SK-N-SH (cell line): ENCODE results near the gene DIS3L2. TPM values are rescaled to one million over a fixed set of nuclear protein-coding genes. Genes with fewer than 3 reads are reported as not detected.

Experiments used
- CTCF ChIA-PET: fragments of 300-600, 350-600 bp; formaldehyde crosslinking; extraction: SDS; loops from one replicate; lab custom pipeline; 2021; lab: Yijun Ruan, JAX
- POLR2A ChIA-PET: fragments of 350-600 bp; sonication (Branson Sonifier 250); formaldehyde crosslinking; extraction: SDS; loops from one replicate; lab custom pipeline; 2020; ENCODE audit warnings: antibody characterized with exemption, inconsistent platforms; lab: Yijun Ruan, JAX
- DNase-seq: peaks from one replicate; pipeline ENCODE4 v3.0.0; 2012
- H2AFZ ChIP-seq: fragments of 200-600 bp; sonication (generic); 2 replicates; pipeline ENCODE4 v1.8.1; 2016; ENCODE audit warnings: antibody characterized with exemption, mild to moderate bottlenecking, low read depth
- H3F3A ChIP-seq: fragments of 200-600 bp; sonication (generic); replicated peaks from 2 replicates; pipeline ENCODE3; 2016; ENCODE audit warnings: antibody characterized with exemption, mild to moderate bottlenecking; ENCODE audit not compliant: insufficient read depth
- H3K27ac ChIP-seq, 2 experiments: fragments of 200-500 bp in 1 of 2; fragments of 200-600 bp in 1 of 2; sonication (Bioruptor generic) in 1 of 2; sonication (generic), shearing (Covaris generic) in 1 of 2; 2 replicates each; pipeline versions ENCODE4 v1.5.1 to v1.6.1; 2014 to 2016; ENCODE audit warnings: low read depth in 2 of 2, inconsistent platforms in 1 of 2, low read length in 1 of 2, mild to moderate bottlenecking in 1 of 2, mixed read lengths in 1 of 2
- H3K27me3 ChIP-seq: fragments of 200-600 bp; sonication (generic), shearing (Covaris generic); 2 replicates; pipeline ENCODE4 v1.6.1; 2016; ENCODE audit warnings: mixed run types; ENCODE audit not compliant: insufficient read depth
- H3K36me3 ChIP-seq, 2 experiments: fragments of 200-500 bp in 1 of 2; fragments of 200-600 bp in 1 of 2; sonication (Bioruptor generic) in 1 of 2; sonication (generic) in 1 of 2; replicated peaks in 1 of 2; 2 replicates each; pipeline versions ENCODE3 to v1.5.1; 2014 to 2016; ENCODE audit warnings: low read length in 1 of 2, mild to moderate bottlenecking in 1 of 2; ENCODE audit not compliant: insufficient read depth in 2 of 2, control insufficient read depth in 1 of 2
- H3K4me1 ChIP-seq, 2 experiments: fragments of 200-500 bp in 1 of 2; fragments of 200-600 bp in 1 of 2; sonication (Bioruptor generic) in 1 of 2; sonication (generic), shearing (Covaris generic) in 1 of 2; 2 replicates each; pipeline versions ENCODE4 v1.5.1 to v1.6.1; 2014 to 2016; ENCODE audit warnings: low read depth in 1 of 2, low read length in 1 of 2, mixed run types in 1 of 2; ENCODE audit not compliant: insufficient read depth in 2 of 2, control insufficient read depth in 1 of 2
- H3K4me2 ChIP-seq: fragments of 200-600 bp; sonication (generic), shearing (Covaris generic); 2 replicates; pipeline ENCODE4 v1.6.1; 2017; ENCODE audit warnings: mixed run types
- H3K4me3 ChIP-seq, 2 experiments: fragments of 200-500 bp in 1 of 2; fragments of 200-600 bp in 1 of 2; sonication (Bioruptor generic) in 1 of 2; sonication (generic), shearing (Covaris generic) in 1 of 2; 2 replicates each; pipeline versions ENCODE4 v1.5.1 to v1.8.1; 2014 to 2016; ENCODE audit warnings: low read depth in 2 of 2, inconsistent platforms in 1 of 2, low read length in 1 of 2, mild to moderate bottlenecking in 1 of 2, mixed read lengths in 1 of 2, moderate library complexity in 1 of 2
- H3K79me2 ChIP-seq: fragments of 200-600 bp; sonication (generic); 2 replicates; pipeline ENCODE4 v1.8.1; 2017; ENCODE audit warnings: mild to moderate bottlenecking; ENCODE audit not compliant: insufficient read depth
- H3K9ac ChIP-seq: fragments of 200-600 bp; sonication (generic); 2 replicates; pipeline ENCODE4 v1.6.1; 2017; ENCODE audit warnings: mixed run types
- H3K9me2 ChIP-seq: fragments of 200-600 bp; sonication (generic); 2 replicates; pipeline ENCODE4 v1.6.1; 2017; ENCODE audit warnings: mixed run types
- H3K9me3 ChIP-seq: fragments of 200-600 bp; sonication (generic); 2 replicates; pipeline ENCODE4 v1.6.1; 2017; ENCODE audit warnings: mixed run types, mild to moderate bottlenecking, moderate library complexity
- H4K20me1 ChIP-seq: fragments of 200-600 bp; sonication (generic); 2 replicates; pipeline ENCODE4 v1.6.1; 2017; ENCODE audit warnings: mild to moderate bottlenecking, mixed run types; ENCODE audit not compliant: insufficient read depth
- CTCF ChIP-seq: fragments of 200-600 bp; sonication (generic); IDR thresholded peaks from 2 replicates; pipeline ENCODE4 v1.6.1; 2017; ENCODE audit warnings: antibody characterized with exemption, mild to moderate bottlenecking, moderate library complexity
- FOXJ3 ChIP-seq: sonication (generic); formaldehyde crosslinking; IDR thresholded peaks from 2 replicates; pipeline ENCODE4 v1.5.1; 2020; ENCODE audit warnings: mild to moderate bottlenecking, missing genetic modification reagents
- GABPA ChIP-seq: IDR thresholded peaks from 2 replicates; pipeline ENCODE4 v1.4.0; 2012; ENCODE audit warnings: low read depth, mild to moderate bottlenecking
- JUND ChIP-seq: IDR thresholded peaks from 2 replicates; pipeline ENCODE4 v1.4.0; 2012
- MAX ChIP-seq: IDR thresholded peaks from 2 replicates; pipeline ENCODE4 v1.4.0; 2012; ENCODE audit warnings: low read depth
- MEF2A ChIP-seq: IDR thresholded peaks from 2 replicates; pipeline ENCODE4 v1.4.0; 2012; ENCODE audit warnings: low read depth, borderline replicate concordance
- NRF1 ChIP-seq: IDR thresholded peaks from 2 replicates; pipeline ENCODE4 v1.6.1; 2012; ENCODE audit warnings: low read depth, mild to moderate bottlenecking, low read length
- RAD21 ChIP-seq: IDR thresholded peaks from 2 replicates; pipeline ENCODE4 v1.6.1; 2012; ENCODE audit warnings: mild to moderate bottlenecking, low read length
- RFX5 ChIP-seq: IDR thresholded peaks from 2 replicates; pipeline ENCODE4 v1.6.1; 2012; ENCODE audit warnings: mild to moderate bottlenecking, improper control_type of control experiment, low read length
- SIN3A ChIP-seq: IDR thresholded peaks from 2 replicates; pipeline ENCODE4 v1.6.1; 2012; ENCODE audit warnings: low read depth, mild to moderate bottlenecking, low read length, moderate library complexity, borderline replicate concordance
- SMC3 ChIP-seq: IDR thresholded peaks from 2 replicates; pipeline ENCODE4 v1.6.1; 2012; ENCODE audit warnings: low read depth, low read length, improper control_type of control experiment
- TAF1 ChIP-seq: IDR thresholded peaks from 2 replicates; pipeline ENCODE4 v1.6.1; 2012; ENCODE audit warnings: low read depth, mild to moderate bottlenecking, low read length, moderate library complexity, borderline replicate concordance
- TEAD4 ChIP-seq: IDR thresholded peaks from 2 replicates; pipeline ENCODE4 v1.4.0; 2012; ENCODE audit warnings: mild to moderate bottlenecking, borderline replicate concordance; ENCODE audit not compliant: insufficient read depth
- USF1 ChIP-seq: IDR thresholded peaks from 2 replicates; pipeline ENCODE4 v1.4.0; 2012; ENCODE audit warnings: low read depth, borderline replicate concordance
- WGBS: methylation state at CpG from one replicate; pipeline ENCODE4 v1.1.6; 2017; ENCODE audit warnings: low lambda C conversion rate; 5-methylcytosine and 5-hydroxymethylcytosine counted together
- polyA plus RNA-seq, 3 experiments: library from polyadenylated mRNA; depleted of rRNA; stranded (reverse); fragments of >200 nt; gene quantifications; 2 replicates each; pipeline ENCODE4 v1.2.3, GENCODE V29; 2012

The DIS3L2 gene
- polyA plus RNA-seq, 1 of the 3 experiments (the other 2 are of a cell fraction) = 17.9 TPM

GRCh38 chr2:231925303-231926179 is 36.0 kb upstream of the DIS3L2 start:
- ChIA-PET POLR2A (interaction anchor here (0.9 kb wide), 1 partner anchor 36 kb away, joined by 3 read pairs; the partner anchor contains the start of gene DIS3L2), CTCF (interaction anchor here (0.6 to 14.3 kb wide), 82 partner anchors 9 to 613 kb away, joined by 3 to 214 read pairs (median 4); partner anchors contain the start of genes DIS3L2 and PRSS56)

GRCh38 chr2:231926180-231926741 is 35.3 kb upstream of the DIS3L2 start, which contains the start of gene NPPC:
TSS of gene NPPC (minus strand) at chr2:231926396. CDS start at chr2:231926249, 147 bp downstream.
- Histone ChIP-seq H3K27ac (no peak within 1 kb of the TSS), H3K9me3 (no peaks in the 10 kb centered on the region), H3K79me2 (no peaks in the 10 kb centered on the region), H3K9ac (no peak within 1 kb of the TSS), H3K9me2 (no peaks in the 10 kb centered on the region), H3K36me3 (no peaks in the 10 kb centered on the region), H3K4me2 (peak within 1 kb of the TSS; percentile 97), H3K27me3 (peaks cover 41% of the 10 kb centered on the region), H3F3A (no peaks in the 10 kb centered on the region), H3K4me1 (peaks cover 0 to 20% of the 10 kb centered on the region in 2 experiments; a peak in 1 of 4 replicates), H4K20me1 (no peaks in the 10 kb centered on the region), H2AFZ (peak within 1 kb of the TSS; percentile 81; the same call in 1 of the 2 replicates), H3K4me3 (peak within 1 kb of the TSS; percentile 45 to 62)
- peak; percentile 93 for DNase-seq
- CTCF ChIA-PET = interaction anchor here (0.7 to 14.3 kb wide), 58 partner anchors 8 to 613 kb away, joined by 3 to 214 read pairs (median 5); no protein-coding TSS in a partner anchor
- POLR2A ChIA-PET = no interaction called here
- 0% methylated on average over 2 of the region's 54 CpGs for WGBS
- TF ChIP-seq RAD21 (peak; percentile 63), MAX (0 out of 2 replicates have a peak, but pooled peaks have one; percentile 31), GABPA (no peak), SIN3A (no peak), USF1 (no peak), SMC3 (peak; percentile 44; the same call in 1 of the 2 replicates), RFX5 (no peak), CTCF (peak; percentile 44)

More at GRCh38 chr2:231925303-231926179, 36.0 kb upstream of the DIS3L2 start:
- Histone ChIP-seq H3F3A (no peaks in the 10 kb centered on the region), H3K4me1 (peaks cover 0 to 20% of the 10 kb centered on the region in 2 experiments; a peak in 1 of 4 replicates), H3K27me3 (peaks cover 41% of the 10 kb centered on the region), H3K4me3 (peak overlapping the region; percentile 45 to 62), H3K9me2 (no peaks in the 10 kb centered on the region), H3K79me2 (no peaks in the 10 kb centered on the region), H3K9me3 (no peaks in the 10 kb centered on the region), H3K9ac (no peak overlapping the region), H4K20me1 (no peaks in the 10 kb centered on the region), H2AFZ (peak overlapping the region; percentile 81; the same call in 1 of the 2 replicates), H3K4me2 (peak overlapping the region; percentile 97)
- peak; percentile 96 for DNase-seq
- under 1% methylated on average over 19 of the region's 96 CpGs for WGBS
- TF ChIP-seq SMC3 (peak; percentile 92), TEAD4 (no peak), RAD21 (peak; percentile 73), TAF1 (no peak), JUND (no peak), NRF1 (no peak), MEF2A (no peak), FOXJ3 (CRISPR knock-in tag) (no peak), CTCF (peak; percentile 79)
- TF ChIP-seq, all 33 proteins: peak for 3
- Histone ChIP-seq H3K36me3 (no peaks in the 10 kb centered on the region), H3K27ac (no peak overlapping the region)
